Activated T-cell treated with anti-CD3 and anti-CD28 coated beads, Interleukin-2, amount 50 U/mL, for 4 hours (primary cell): ENCODE measurements around the gene STPG3. TPM values are rescaled to one million over a fixed set of nuclear protein-coding genes. Genes with fewer than 3 reads are reported as not detected.

ENCODE experiments used
- ATAC-seq, 2 donors: fragments of 200-7000 bp; cut with Tn5 transposase; one replicate each; pipeline ENCODE4 v1.10.0; 2021
- DNase-seq: peaks from one replicate; pipeline ENCODE4 v3.0.0-alpha.2; 2020
- H3K27me3 Mint-ChIP-seq: one replicate; pipeline ENCODE4 v1.8.0; 2021; ENCODE audit warnings: low read depth, mixed read lengths
- H3K36me3 Mint-ChIP-seq: one replicate; pipeline ENCODE4 v1.8.0; 2022; ENCODE audit warnings: mixed read lengths; ENCODE audit not compliant: insufficient read depth
- H3K4me1 Mint-ChIP-seq: one replicate; pipeline ENCODE4 v1.8.0; 2021; ENCODE audit warnings: low read depth, mixed read lengths
- H3K4me3 Mint-ChIP-seq: one replicate; pipeline ENCODE4 v1.8.0; 2021; ENCODE audit warnings: mild to moderate bottlenecking, moderate library complexity, mixed read lengths
- H3K9me3 Mint-ChIP-seq: one replicate; pipeline ENCODE4 v1.8.0; 2021; ENCODE audit warnings: mixed read lengths
- total RNA-seq, 3 donors: library from RNA; stranded (reverse); gene quantifications; one replicate each; pipeline ENCODE4 v1.2.1, GENCODE V29; 2021

Gene STPG3
- total RNA-seq, 3 donors from 2014 or later: not detected

- peaks cover 16% of the 10 kb centered on the region for H3K4me1 Mint-ChIP-seq
- ATAC-seq (no peak), DNase-seq (no peak)
- H3K9me3 Mint-ChIP-seq: no peaks in the 10 kb centered on the region
- H3K36me3 Mint-ChIP-seq: no peaks in the 10 kb centered on the region
- H3K4me3 Mint-ChIP-seq: no peak overlapping the region
- peaks cover 31% of the 10 kb centered on the region for H3K27me3 Mint-ChIP-seq
These were observed 47.5 kb downstream of the STPG3 start for GRCh38 chr9:137298401-137299202.

GRCh38 chr9:137299203-137299565 is 48.1 kb downstream of the STPG3 start:
- Mint-ChIP-seq H3K4me1 (peaks cover 16% of the 10 kb centered on the region), H3K9me3 (no peaks in the 10 kb centered on the region), H3K4me3 (no peak overlapping the region), H3K36me3 (no peaks in the 10 kb centered on the region), H3K27me3 (peaks cover 28% of the 10 kb centered on the region)
- ATAC-seq (no peak), DNase-seq (no peak)

GRCh38 chr9:137299938-137300337 is 48.9 kb downstream of the STPG3 start:
- no peaks in the 10 kb centered on the region for H3K36me3 Mint-ChIP-seq
- peak overlapping the region; percentile 54 for H3K4me3 Mint-ChIP-seq
- peaks cover 13% of the 10 kb centered on the region for H3K4me1 Mint-ChIP-seq
- H3K9me3 Mint-ChIP-seq: no peaks in the 10 kb centered on the region
- no peak for ATAC-seq
- DNase-seq: no peak
- H3K27me3 Mint-ChIP-seq: peaks cover 23% of the 10 kb centered on the region

GRCh38 chr9:137300567-137301080 is 49.5 kb downstream of the STPG3 start:
- ATAC-seq: no peak
- Mint-ChIP-seq H3K4me1 (peaks cover 19% of the 10 kb centered on the region), H3K9me3 (no peaks in the 10 kb centered on the region), H3K4me3 (peak overlapping the region; percentile 78), H3K36me3 (no peaks in the 10 kb centered on the region), H3K27me3 (peaks cover 23% of the 10 kb centered on the region)
- no peak for DNase-seq

GRCh38 chr9:137301081-137301947 is 50.2 kb downstream of the STPG3 start:
- ATAC-seq (peak in 1 of 2 donors; percentile 32), DNase-seq (no peak)
- Mint-ChIP-seq H3K27me3 (peaks cover 23% of the 10 kb centered on the region), H3K9me3 (no peaks in the 10 kb centered on the region), H3K36me3 (no peaks in the 10 kb centered on the region), H3K4me1 (peaks cover 20% of the 10 kb centered on the region), H3K4me3 (peak overlapping the region; percentile 78)

GRCh38 chr9:137302118-137302448 is 51.0 kb downstream of the STPG3 start, which contains the start of gene NRARP:
NRARP (minus strand) TSS chr9:137302271; CDS start chr9:137301928, 343 bp downstream.
- Mint-ChIP-seq H3K4me1 (peaks cover 14% of the 10 kb centered on the region), H3K9me3 (no peaks in the 10 kb centered on the region), H3K4me3 (peak within 1 kb of the TSS; percentile 63), H3K36me3 (no peaks in the 10 kb centered on the region), H3K27me3 (peaks cover 15% of the 10 kb centered on the region)
- DNase-seq (peak; percentile 94), ATAC-seq (peak; percentile 83 to 85)

GRCh38 chr9:137302449-137303150 is 51.5 kb downstream of the STPG3 start:
- no peaks in the 10 kb centered on the region for H3K36me3 Mint-ChIP-seq
- H3K27me3 Mint-ChIP-seq: peaks cover 11% of the 10 kb centered on the region
- DNase-seq (no peak), ATAC-seq (peak; percentile 46)
- no peak overlapping the region for H3K4me3 Mint-ChIP-seq
- H3K4me1 Mint-ChIP-seq: peaks cover 14% of the 10 kb centered on the region
- no peaks in the 10 kb centered on the region for H3K9me3 Mint-ChIP-seq

Other genes with a start within 250 kb of the STPG3 start
- 10 to 100 TPM in 2 of 3 donors, 1 to 10 TPM in 1; 9.1 to 15.3 (median 14.3) TPM for gene ABCA2, start 223.0 kb upstream of the STPG3 start, total RNA-seq
- gene FUT7, start 219.2 kb upstream of the STPG3 start, total RNA-seq: 1 to 10 TPM in 1 of 3 donors, under 1 TPM in 2; 0.74 to 2.4 (median 0.81) TPM
- gene NPDC1, start 205.1 kb upstream of the STPG3 start, total RNA-seq: 10 to 100 TPM; 15.1 to 33.0 (median 23.2) TPM
- gene ENTPD2, start 197.2 kb upstream of the STPG3 start, total RNA-seq: under 1 TPM in 1 of 3 donors, not detected in 2; 0.34 TPM
- 1 to 10 TPM; 3.6 to 5.5 (median 4.6) TPM for gene SAPCD2, start 180.7 kb upstream of the STPG3 start, total RNA-seq
- 1 to 10 TPM; 5.6 to 8.4 (median 7.8) TPM for gene UAP1L1, start 173.8 kb upstream of the STPG3 start, total RNA-seq
- 10 to 100 TPM; 30.7 to 34.0 (median 33.5) TPM for gene MAN1B1, start 164.3 kb upstream of the STPG3 start, total RNA-seq
- gene DPP7, start 136.6 kb upstream of the STPG3 start, total RNA-seq: 100 to 1,000 TPM; 352 to 394 (median 392) TPM
- gene GRIN1, start 112.1 kb upstream of the STPG3 start, total RNA-seq: under 1 TPM in 2 of 3 donors, not detected in 1; 0.13 to 0.26 TPM
- under 1 TPM in 1 of 3 donors, not detected in 2; 0.18 TPM for gene LRRC26, start 81.2 kb upstream of the STPG3 start, total RNA-seq
- gene TMEM210, start 79.2 kb upstream of the STPG3 start, total RNA-seq: not detected
- 10 to 100 TPM; 71.9 to 86.3 (median 73.3) TPM for gene ANAPC2, start 62.7 kb upstream of the STPG3 start, total RNA-seq
- gene SSNA1, start 62.6 kb upstream of the STPG3 start, total RNA-seq: 100 to 1,000 TPM; 144 to 156 (median 150) TPM
- gene TPRN, start 50.5 kb upstream of the STPG3 start, total RNA-seq: 10 to 100 TPM; 15.4 to 15.6 (median 15.5) TPM
- 10 to 100 TPM; 42.3 to 45.1 (median 44.4) TPM for gene TMEM203, start 45.6 kb upstream of the STPG3 start, total RNA-seq
- 10 to 100 TPM; 45.2 to 53.7 (median 50.5) TPM for gene NDOR1, start 45.6 kb upstream of the STPG3 start, total RNA-seq
- 1 to 10 TPM; 3.3 to 6.0 (median 4.4) TPM for gene RNF208, start 29.0 kb upstream of the STPG3 start, total RNA-seq
- gene CYSRT1, start 26.1 kb upstream of the STPG3 start, total RNA-seq: under 1 TPM in 2 of 3 donors, not detected in 1; 0.46 to 0.50 TPM
- not detected for gene RNF224, start 23.8 kb upstream of the STPG3 start, total RNA-seq
- not detected for gene SLC34A3, start 20.4 kb upstream of the STPG3 start, total RNA-seq
- 100 to 1,000 TPM; 345 to 383 (median 380) TPM for gene TUBB4B, start 10.0 kb upstream of the STPG3 start, total RNA-seq
- gene NELFB, start 4.0 kb downstream of the STPG3 start, total RNA-seq: 10 to 100 TPM; 72.0 to 81.1 (median 73.5) TPM
- 1 to 10 TPM; 3.2 to 4.0 (median 3.6) TPM for gene TOR4A, start 26.4 kb downstream of the STPG3 start, total RNA-seq
- 10 to 100 TPM in 2 of 3 donors, 1 to 10 TPM in 1; 7.6 to 15.6 (median 11.6) TPM for gene NRARP, start 51.0 kb downstream of the STPG3 start, total RNA-seq
- gene EXD3, start 171.9 kb downstream of the STPG3 start, total RNA-seq: 1 to 10 TPM; 1.7 to 2.8 (median 2.5) TPM
- gene NOXA1, start 172.1 kb downstream of the STPG3 start, total RNA-seq: under 1 TPM; 0.34 to 0.82 (median 0.46) TPM
- not detected for gene ENTPD8, start 190.1 kb downstream of the STPG3 start, total RNA-seq
- gene NSMF, start 208.0 kb downstream of the STPG3 start, total RNA-seq: 10 to 100 TPM; 69.5 to 89.1 (median 87.7) TPM